ENCODE results near the gene TCEAL3.
"Not testable (repeated sequence)": the region's sequence is repeated elsewhere in the genome, so short reads cannot be mapped to it uniquely, and the experiment has no call there.

Gene TCEAL3

DNA sequence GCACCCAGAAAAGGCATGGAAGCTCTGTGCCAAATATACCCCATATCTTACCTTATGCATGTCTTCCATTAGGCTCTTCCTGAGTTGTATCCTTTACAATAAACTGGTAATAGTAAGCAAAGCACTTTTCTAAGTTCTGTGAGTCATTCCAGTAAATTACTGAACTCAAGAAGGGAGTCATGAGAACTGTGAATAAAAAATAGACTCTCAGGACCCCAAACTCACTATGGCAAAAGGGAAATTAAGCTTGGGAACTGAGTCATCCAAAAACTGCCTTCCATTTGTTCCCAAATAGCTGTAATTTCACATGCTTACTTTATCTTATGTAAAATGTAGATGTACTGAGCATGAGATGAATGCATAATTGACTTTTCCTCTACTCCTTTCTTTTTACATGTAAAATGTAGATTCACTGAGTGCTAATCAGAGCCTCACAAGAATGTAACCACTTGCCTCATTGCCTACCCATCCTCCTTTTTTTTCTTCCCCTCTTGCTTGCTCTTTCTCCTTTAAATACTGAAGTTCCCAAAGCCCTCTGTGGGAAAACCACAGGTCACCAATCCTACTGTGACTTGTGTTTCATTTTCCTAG lies 8.1 kb downstream of the TCEAL3 start:
- in situ Hi-C loops (cut with HindIII; ENCODE audit: low pct_ligation_motif_present, low pct_unique_long_range_greater_than_20kb, low sequenced_read_pairs), result no loop called here

GRCh38 chrX:103616676-103617186 lies 9.0 kb downstream of the TCEAL3 start:
- DNase-seq, result no peak
- in situ Hi-C loops (cut with HindIII; ENCODE audit: low pct_ligation_motif_present, low pct_unique_long_range_greater_than_20kb, low sequenced_read_pairs), result no loop called here

More for the DNA sequence above, 8.1 kb downstream of the TCEAL3 start:
- no peak for DNase-seq

GRCh38 chrX:103624111-103624510 lies 16.3 kb downstream of the TCEAL3 start:
- in situ Hi-C loops (cut with HindIII; ENCODE audit: low pct_ligation_motif_present, low pct_unique_long_range_greater_than_20kb, low sequenced_read_pairs), result no loop called here
- no peak for DNase-seq

DNA sequence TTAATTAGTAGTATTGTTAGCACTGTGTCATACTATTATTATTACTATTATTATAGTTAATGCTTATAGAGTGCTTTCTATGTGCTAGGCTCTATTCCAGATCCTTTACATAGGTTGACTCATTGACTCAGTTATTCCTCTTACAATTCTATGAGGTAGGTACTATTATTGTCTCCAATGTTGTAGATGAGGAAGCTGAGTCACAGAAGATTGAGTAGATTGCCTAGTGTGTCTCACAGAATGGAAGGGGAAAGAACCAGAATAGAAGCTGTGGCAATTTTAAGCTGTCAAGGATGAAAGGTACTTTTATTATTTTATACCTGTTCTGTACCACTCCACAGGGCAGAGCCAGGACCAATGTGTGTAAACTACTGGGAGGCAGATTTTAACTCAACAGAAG lies 19.1 kb downstream of the TCEAL3 start:
- DNase-seq, result no peak
- in situ Hi-C loops (cut with HindIII; ENCODE audit: low pct_ligation_motif_present, low pct_unique_long_range_greater_than_20kb, low sequenced_read_pairs), result no loop called here

DNA sequence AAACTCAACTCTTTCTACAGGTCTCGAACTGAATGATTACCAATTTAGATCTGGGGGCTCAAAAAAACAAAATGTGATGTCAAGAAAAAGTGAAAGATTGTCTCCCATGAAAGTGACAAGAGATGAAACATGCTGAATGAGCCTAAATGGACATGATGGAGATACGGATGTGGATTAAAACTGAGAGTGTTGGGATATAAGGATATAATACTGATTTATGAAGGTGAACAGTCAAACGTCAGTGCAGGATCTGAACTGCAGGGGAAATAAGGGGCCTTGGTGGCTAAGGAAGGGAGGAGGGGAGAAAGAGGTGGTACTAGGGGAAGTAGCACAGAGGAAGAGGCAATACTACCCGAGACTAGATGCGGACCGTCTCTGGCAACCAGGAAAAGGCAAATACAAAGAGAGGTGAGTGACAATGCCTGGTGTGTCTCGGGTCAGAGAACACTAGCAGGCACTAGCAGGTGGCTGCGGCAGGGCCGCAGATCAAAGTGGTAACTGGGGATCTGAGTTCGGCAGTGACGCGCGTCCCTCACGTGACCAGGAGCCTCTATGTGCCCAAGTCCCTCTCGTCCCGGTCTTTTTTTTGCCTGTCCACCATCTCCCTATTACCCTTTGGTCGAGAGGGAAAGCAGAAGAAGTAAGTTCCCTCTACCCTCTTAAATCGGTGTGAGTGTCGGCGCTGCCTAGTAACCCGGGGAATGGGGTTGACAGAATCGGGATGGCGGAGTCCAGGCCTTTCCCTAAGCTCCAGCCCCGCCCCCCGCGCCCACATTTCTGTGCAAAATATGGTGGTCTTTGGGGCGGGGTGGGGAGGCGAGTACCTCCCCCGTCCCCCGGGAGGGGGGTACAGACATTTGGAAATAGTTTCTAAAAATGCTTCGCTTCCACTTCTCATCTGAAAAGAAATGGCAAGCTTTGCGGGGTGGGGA lies 20.9 kb downstream of the TCEAL3 start, which contains the start of gene TCEAL1:
Gene TCEAL1, plus strand, starts transcription at position 590 of the 932 bp plus-strand sequence. CDS start 942 bp downstream, outside the sequence.
- peak; percentile 9 for DNase-seq
- in situ Hi-C loops (cut with HindIII; ENCODE audit: low pct_ligation_motif_present, low pct_unique_long_range_greater_than_20kb, low sequenced_read_pairs), result no loop called here

DNA sequence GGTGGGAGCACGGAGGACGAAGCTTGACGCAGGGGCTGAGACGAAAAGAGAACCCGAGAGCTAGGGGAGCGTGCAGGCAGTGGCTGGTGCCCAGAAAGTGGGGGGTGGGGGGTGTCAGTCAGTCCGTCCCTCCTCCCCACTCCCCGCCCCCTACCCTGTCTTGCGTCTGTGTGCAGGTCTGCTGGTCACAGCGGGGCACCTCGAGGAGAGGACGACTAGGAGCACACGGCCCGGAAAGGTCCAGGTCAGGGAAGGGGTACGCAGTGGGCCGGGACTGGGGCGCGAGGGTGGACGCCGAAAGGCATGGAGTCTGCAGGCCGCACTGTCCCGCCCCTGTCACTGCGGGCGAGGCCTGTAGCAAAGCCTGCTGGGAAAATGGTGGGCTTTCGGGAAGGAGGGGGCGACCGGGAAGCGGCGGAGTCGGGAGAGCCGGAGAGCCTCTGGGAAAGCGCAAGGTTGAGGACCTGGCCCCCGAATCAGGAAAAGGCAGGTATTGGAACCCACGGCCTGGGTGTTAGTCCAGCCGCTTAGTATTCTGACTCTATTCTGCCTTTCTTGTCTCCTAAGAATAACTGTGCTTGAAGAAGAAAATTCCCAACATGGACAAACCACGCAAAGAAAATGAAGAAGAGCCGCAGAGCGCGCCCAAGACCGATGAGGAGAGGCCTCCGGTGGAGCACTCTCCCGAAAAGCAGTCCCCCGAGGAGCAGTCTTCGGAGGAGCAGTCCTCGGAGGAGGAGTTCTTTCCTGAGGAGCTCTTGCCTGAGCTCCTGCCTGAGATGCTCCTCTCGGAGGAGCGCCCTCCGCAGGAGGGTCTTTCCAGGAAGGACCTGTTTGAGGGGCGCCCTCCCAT lies 21.8 kb downstream of the TCEAL3 start:
- in situ Hi-C loops (cut with HindIII; ENCODE audit: low pct_ligation_motif_present, low pct_unique_long_range_greater_than_20kb, low sequenced_read_pairs), result no loop called here
- peak; percentile 65 for DNase-seq

- in situ Hi-C loops (cut with HindIII; ENCODE audit: low pct_ligation_motif_present, low pct_unique_long_range_greater_than_20kb, low sequenced_read_pairs), result no loop called here
- no peak for DNase-seq
Observed at GRCh38 chrX:103630171-103630511, 22.4 kb downstream of the TCEAL3 start.

- in situ Hi-C loops (cut with HindIII; ENCODE audit: low pct_ligation_motif_present, low pct_unique_long_range_greater_than_20kb, low sequenced_read_pairs), result no loop called here
- no peak for DNase-seq
Observed at GRCh38 chrX:103631145-103631544, 23.4 kb downstream of the TCEAL3 start.

- in situ Hi-C loops (cut with HindIII; ENCODE audit: low pct_ligation_motif_present, low pct_unique_long_range_greater_than_20kb, low sequenced_read_pairs), result no loop called here
- DNase-seq, result no peak
Observed at GRCh38 chrX:103635436-103635835, 27.7 kb downstream of the TCEAL3 start.

- in situ Hi-C loops (cut with HindIII; ENCODE audit: low pct_ligation_motif_present, low pct_unique_long_range_greater_than_20kb, low sequenced_read_pairs), result no loop called here
- DNase-seq, result no peak
Observed at GRCh38 chrX:103637604-103638338, 30.0 kb downstream of the TCEAL3 start.

DNA sequence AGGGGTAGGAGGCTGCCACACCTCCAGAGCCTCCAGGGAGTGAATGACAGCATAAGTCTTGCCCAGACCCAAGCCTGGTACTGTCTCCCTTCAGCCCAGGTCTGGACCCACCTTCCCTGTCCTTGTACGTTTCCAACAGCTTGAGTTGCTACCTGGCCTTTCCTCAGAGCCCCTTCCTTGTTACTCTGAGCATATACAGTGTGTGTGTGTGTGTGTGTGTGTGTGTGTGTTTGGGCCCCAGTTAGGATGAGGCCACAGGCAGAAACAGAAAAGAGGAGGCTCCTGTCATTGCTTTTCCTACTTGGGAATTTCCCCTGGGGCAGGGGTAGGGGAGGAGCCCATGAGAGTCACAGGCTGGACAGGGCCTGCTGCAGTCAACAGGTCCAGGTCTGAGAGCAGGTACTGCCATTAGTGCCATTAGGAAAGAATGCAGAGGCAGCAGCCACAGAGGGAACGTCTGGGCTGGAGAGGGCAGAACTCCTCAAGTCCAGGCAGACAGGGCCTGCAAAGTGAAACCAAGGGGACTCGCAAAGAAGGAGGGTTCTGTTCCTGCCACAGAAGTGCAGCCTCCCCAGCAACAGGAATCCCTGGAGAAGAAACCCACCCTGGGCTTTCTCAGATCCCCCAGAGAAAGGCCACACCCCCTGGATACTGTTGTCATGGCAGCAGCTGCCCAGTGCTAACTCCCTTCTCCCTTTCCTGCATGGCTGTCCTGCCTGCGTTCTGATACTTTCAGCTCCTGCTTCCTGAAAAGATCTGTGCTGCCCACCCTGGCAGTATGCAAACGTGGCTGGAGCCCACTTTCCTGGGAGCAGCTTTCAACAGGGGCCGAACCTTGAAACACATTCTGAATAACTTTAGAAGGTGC lies 30.9 kb downstream of the TCEAL3 start:
- peak; percentile 11 for DNase-seq
- in situ Hi-C loops (cut with HindIII; ENCODE audit: low pct_ligation_motif_present, low pct_unique_long_range_greater_than_20kb, low sequenced_read_pairs), result not testable (repeated sequence)

DNA sequence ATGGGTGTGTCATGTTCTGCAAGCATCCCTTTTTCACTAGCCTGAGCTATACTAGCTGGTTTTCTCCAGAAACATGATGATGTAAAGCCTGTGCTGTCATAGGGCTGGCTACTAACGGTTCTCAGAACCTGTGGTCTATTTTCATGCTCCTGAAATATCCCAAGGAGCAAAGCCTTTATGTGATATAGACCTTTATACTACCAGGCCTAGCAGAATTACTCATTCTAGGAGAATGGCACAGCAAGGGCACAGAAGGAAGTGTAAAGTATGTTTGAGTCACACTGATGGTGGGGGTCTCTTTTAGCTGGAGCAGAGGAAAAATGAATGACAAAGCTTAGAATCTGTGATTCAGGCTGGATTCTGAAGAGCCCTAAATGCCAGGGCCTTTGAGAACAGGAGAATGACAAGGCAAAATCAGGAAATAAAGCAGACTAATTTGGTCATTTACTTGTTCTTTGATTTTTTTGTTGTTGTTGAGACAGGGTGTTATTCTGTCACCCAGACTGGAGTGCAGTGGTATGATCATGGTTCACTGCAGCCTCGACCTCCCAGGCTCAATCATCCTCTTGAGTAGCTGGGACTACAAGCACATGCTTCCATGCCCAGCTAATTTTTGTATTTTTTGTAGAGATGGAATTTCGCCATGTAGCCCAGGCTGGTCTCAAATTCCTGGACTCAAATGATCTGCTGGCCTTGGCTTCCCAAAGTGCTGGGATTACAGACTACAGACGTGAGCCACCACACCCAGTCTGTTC lies 32.8 kb downstream of the TCEAL3 start:
- DNase-seq, result peak; percentile 2
- in situ Hi-C loops (cut with HindIII; ENCODE audit: low pct_ligation_motif_present, low pct_unique_long_range_greater_than_20kb, low sequenced_read_pairs), result no loop called here

- no peak for DNase-seq
- in situ Hi-C loops (cut with HindIII; ENCODE audit: low pct_ligation_motif_present, low pct_unique_long_range_greater_than_20kb, low sequenced_read_pairs), result no loop called here
Observed at GRCh38 chrX:103644125-103644524, 36.4 kb downstream of the TCEAL3 start.

- in situ Hi-C loops (cut with HindIII; ENCODE audit: low pct_ligation_motif_present, low pct_unique_long_range_greater_than_20kb, low sequenced_read_pairs), result no loop called here
Observed at GRCh38 chrX:103647630-103648029, 39.9 kb downstream of the TCEAL3 start.

DNA sequence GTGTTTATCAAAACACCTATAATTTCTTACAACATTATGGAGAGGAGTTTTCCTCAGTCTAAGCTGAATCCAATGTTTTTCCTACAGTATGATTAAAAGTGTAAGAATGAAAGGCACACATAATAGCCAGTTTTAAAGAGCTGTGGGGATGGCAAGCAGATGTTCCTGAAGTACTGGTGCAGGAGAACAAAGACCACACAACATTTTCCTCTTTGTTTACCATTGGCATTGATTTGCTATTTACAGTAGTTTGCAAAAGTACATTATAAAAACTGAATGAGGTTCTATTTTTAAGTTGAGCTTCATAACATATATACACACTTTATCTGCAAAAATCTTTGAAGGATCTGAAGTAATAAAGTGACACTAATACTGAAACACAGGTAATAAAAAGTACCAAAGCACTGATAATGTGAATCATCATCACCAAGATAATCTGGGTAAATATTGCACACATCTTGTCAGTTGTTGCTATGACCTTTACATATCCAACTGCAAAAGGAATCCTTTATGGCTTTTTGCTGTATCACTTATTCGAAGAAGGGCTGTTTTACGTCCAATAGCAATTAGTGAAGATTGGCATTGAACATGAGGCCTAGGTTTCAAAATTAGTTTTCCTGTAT lies 43.5 kb downstream of the TCEAL3 start:
- no peak for DNase-seq
- in situ Hi-C loops (cut with HindIII; ENCODE audit: low pct_ligation_motif_present, low pct_unique_long_range_greater_than_20kb, low sequenced_read_pairs), result no loop called here

More at GRCh38 chrX:103647630-103648029, 39.9 kb downstream of the TCEAL3 start:
- DNase-seq, result no peak

Data from ACHN (cell line).